HEK293T (cell line): ENCODE measurements around the gene FPGS.

Experiments
- ELF4 ChIP-seq: fragments of 450-650 bp; IDR thresholded peaks from 2 replicates; pipeline ENCODE4 v1.6.1; 2017; ENCODE audit warnings: antibody characterized with exemption
- TF ChIP-seq, protein P1 (sequence below): fragments of 450-650 bp; IDR thresholded peaks from 2 replicates; pipeline ENCODE4 v1.6.1; 2016

DNA sequence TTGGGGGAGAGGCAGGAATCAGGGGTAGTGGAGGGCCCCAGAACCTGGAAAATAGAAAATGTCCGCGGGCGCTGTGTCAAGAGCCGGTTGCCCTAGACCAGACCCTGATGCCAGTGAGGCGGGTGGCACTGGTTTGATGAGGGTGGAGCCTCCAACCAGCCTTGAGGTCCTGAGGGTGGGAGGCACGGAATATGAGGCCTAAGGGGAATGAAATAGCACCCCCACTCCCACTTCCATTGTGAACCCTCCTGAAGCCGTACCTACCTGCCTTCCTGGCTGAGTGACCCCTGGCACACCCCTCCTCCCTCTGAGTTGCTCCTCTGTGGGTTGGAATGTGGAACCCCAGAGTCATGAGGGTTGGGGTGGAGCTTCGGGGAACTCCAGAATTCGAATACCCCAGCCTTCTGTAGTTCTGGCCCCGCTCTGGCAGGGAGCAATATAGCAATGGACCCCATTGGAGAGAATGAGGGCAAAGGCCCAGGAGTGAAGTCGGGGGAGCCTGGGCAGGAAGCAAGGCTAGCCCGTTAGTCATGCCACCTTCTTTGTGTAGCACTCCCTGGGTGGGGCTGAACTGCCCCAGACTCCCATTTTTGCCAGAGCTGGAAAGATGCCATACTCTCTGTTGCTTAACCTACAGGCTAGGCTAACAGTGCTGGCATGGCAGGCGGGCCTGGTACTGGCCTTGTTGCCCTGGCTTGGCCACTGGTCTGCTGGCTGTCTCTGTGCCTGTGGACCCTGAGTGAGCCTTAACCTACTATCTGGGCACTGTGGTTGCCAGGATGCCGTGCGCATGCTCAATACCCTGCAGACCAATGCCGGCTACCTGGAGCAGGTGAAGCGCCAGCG lies 1.0 kb downstream of the FPGS start:
- TF ChIP-seq, protein P1, sequence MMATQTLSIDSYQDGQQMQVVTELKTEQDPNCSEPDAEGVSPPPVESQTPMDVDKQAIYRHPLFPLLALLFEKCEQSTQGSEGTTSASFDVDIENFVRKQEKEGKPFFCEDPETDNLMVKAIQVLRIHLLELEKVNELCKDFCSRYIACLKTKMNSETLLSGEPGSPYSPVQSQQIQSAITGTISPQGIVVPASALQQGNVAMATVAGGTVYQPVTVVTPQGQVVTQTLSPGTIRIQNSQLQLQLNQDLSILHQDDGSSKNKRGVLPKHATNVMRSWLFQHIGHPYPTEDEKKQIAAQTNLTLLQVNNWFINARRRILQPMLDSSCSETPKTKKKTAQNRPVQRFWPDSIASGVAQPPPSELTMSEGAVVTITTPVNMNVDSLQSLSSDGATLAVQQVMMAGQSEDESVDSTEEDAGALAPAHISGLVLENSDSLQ, result no peak
- TF ChIP-seq ELF4, result no peak
